ENCODE measurements around the gene GUCY2D.

GUCY2D gene

DNA sequence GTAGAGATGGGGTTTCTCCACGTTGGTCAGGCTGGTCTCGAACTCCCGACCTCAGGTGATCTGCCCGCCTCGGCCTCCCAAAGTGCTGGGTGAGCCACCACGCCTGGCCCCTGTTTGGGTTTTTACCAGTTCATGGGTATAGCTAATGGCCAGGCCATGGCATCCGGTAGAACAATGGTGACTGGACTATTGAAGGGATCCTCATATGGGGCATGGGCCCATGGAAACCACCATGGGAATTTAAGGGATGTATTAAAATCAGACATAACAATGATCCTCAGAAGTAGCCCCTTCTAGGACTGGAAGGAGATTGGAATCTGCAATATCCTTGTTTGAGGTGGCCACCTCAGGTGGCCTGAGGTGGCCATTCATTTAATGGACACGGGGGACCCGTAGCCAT, 17.5 kb upstream of the GUCY2D start:
- no peak for DNase-seq
- H3K4me2 ChIP-seq (ENCODE audit: low read depth, low read length) = no peak overlapping the region
- no peaks in the 10 kb centered on the region for H3K9me2 ChIP-seq (replicated peaks; ENCODE audit: insufficient read depth, low read length)
- no peaks in the 10 kb centered on the region for H3K36me3 ChIP-seq (replicated peaks; ENCODE audit: insufficient read depth, low read length)
- H3K27me3 ChIP-seq (replicated peaks; ENCODE audit: insufficient read depth, low read length) = peaks cover 59% of the 10 kb centered on the region
- no peak overlapping the region for H2AFZ ChIP-seq (ENCODE audit: low read length)
- TF ChIP-seq EZH2phosphoT487 (IDR thresholded peaks at IDR 0.05; ENCODE audit: low read length) (no peak), EZH2 (optimal IDR thresholded peaks at IDR 0.05; ENCODE audit: low read depth, low read length) (no peak)
- TF ChIP-seq, protein P1, sequence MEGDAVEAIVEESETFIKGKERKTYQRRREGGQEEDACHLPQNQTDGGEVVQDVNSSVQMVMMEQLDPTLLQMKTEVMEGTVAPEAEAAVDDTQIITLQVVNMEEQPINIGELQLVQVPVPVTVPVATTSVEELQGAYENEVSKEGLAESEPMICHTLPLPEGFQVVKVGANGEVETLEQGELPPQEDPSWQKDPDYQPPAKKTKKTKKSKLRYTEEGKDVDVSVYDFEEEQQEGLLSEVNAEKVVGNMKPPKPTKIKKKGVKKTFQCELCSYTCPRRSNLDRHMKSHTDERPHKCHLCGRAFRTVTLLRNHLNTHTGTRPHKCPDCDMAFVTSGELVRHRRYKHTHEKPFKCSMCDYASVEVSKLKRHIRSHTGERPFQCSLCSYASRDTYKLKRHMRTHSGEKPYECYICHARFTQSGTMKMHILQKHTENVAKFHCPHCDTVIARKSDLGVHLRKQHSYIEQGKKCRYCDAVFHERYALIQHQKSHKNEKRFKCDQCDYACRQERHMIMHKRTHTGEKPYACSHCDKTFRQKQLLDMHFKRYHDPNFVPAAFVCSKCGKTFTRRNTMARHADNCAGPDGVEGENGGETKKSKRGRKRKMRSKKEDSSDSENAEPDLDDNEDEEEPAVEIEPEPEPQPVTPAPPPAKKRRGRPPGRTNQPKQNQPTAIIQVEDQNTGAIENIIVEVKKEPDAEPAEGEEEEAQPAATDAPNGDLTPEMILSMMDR (IDR thresholded peaks at IDR 0.05; ENCODE audit: low read length) = no peak
- H3K27ac ChIP-seq (ENCODE audit: low read length) = no peak overlapping the region
- peaks cover 12% of the 10 kb centered on the region for H3F3A ChIP-seq (ENCODE audit: insufficient read depth, low read length)
- H3K4me1 ChIP-seq (ENCODE audit: low read length) = peaks cover 5% of the 10 kb centered on the region; the same call in 1 of the 2 replicates
- no peaks in the 10 kb centered on the region for H3K79me2 ChIP-seq (ENCODE audit: low read length)
- no peaks in the 10 kb centered on the region for H4K20me1 ChIP-seq (ENCODE audit: insufficient read depth, low read length)
- H3K9ac ChIP-seq (ENCODE audit: low read length) = no peak overlapping the region
- H3K4me3 ChIP-seq (ENCODE audit: low read length) = no peak overlapping the region
- no peaks in the 10 kb centered on the region for H3K9me3 ChIP-seq (replicated peaks; ENCODE audit: insufficient read depth, low read length)

DNA sequence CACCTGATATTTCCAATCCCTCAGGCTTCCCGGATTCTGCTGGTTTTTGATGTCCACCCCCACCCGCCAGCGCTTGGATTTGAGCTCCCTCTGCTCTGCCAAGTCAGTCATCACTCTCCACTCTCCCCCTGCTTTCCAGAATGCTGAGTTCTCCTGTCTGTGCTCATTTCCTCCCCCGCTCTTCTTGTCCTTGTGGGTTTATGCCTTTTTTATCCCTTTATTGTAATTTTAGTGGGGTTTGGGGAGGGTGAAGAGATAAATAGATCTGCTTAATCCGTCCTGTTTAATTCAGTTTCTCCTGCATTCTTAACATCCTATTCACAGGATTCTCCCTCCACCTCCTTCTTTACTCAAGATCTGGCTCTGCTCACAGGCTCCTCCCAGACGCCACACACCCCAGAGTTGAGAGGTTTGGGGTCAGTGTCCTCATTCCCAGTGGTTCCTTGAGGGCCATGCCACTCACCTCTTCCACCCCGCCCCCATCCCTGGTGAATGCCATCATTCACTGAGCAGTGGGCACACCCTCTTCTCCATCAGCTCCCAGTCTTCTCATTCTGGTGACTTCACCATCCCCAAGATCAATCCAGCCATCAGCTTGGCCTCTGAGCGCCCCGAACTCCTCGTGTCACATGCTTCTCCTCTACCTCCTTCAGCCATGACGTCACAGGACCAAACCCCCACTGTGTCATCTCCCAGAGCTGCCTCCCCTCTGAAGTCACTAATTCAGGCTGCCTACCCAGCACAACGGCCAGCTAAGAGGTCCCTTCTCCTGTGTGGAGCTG, 15.1 kb upstream of the GUCY2D start:
- no peak for DNase-seq
- Histone ChIP-seq H4K20me1 (ENCODE audit: insufficient read depth, low read length) (no peaks in the 10 kb centered on the region), H3K4me1 (ENCODE audit: low read length) (peaks cover 5% of the 10 kb centered on the region; the same call in 1 of the 2 replicates), H3K4me3 (ENCODE audit: low read length) (no peak overlapping the region), H3K4me2 (ENCODE audit: low read depth, low read length) (no peak overlapping the region), H3K27ac (ENCODE audit: low read length) (no peak overlapping the region), H2AFZ (ENCODE audit: low read length) (no peak overlapping the region), H3K9me3 (replicated peaks; ENCODE audit: insufficient read depth, low read length) (no peaks in the 10 kb centered on the region), H3K27me3 (replicated peaks; ENCODE audit: insufficient read depth, low read length) (peaks cover 40% of the 10 kb centered on the region), H3K9ac (ENCODE audit: low read length) (no peak overlapping the region), H3K36me3 (replicated peaks; ENCODE audit: insufficient read depth, low read length) (no peaks in the 10 kb centered on the region), H3F3A (ENCODE audit: insufficient read depth, low read length) (peaks cover 14% of the 10 kb centered on the region), H3K9me2 (replicated peaks; ENCODE audit: insufficient read depth, low read length) (no peaks in the 10 kb centered on the region), H3K79me2 (ENCODE audit: low read length) (no peaks in the 10 kb centered on the region)
- TF ChIP-seq, protein P1 (IDR thresholded peaks at IDR 0.05; ENCODE audit: low read length) = no peak
- TF ChIP-seq EZH2 (optimal IDR thresholded peaks at IDR 0.05; ENCODE audit: low read depth, low read length) (no peak), EZH2phosphoT487 (IDR thresholded peaks at IDR 0.05; ENCODE audit: low read length) (no peak)

GRCh38 chr17:7988750-7989178, 13.7 kb upstream of the GUCY2D start:
- Histone ChIP-seq H3K79me2 (ENCODE audit: low read length) (no peaks in the 10 kb centered on the region), H3K9me3 (replicated peaks; ENCODE audit: insufficient read depth, low read length) (no peaks in the 10 kb centered on the region), H4K20me1 (ENCODE audit: insufficient read depth, low read length) (no peaks in the 10 kb centered on the region), H3K27ac (ENCODE audit: low read length) (no peak overlapping the region), H3K9me2 (replicated peaks; ENCODE audit: insufficient read depth, low read length) (no peaks in the 10 kb centered on the region), H2AFZ (ENCODE audit: low read length) (no peak overlapping the region), H3K36me3 (replicated peaks; ENCODE audit: insufficient read depth, low read length) (no peaks in the 10 kb centered on the region), H3K4me3 (ENCODE audit: low read length) (no peak overlapping the region), H3F3A (ENCODE audit: insufficient read depth, low read length) (peaks cover 14% of the 10 kb centered on the region), H3K9ac (ENCODE audit: low read length) (no peak overlapping the region), H3K4me2 (ENCODE audit: low read depth, low read length) (no peak overlapping the region), H3K4me1 (ENCODE audit: low read length) (peaks cover 5% of the 10 kb centered on the region; the same call in 1 of the 2 replicates), H3K27me3 (replicated peaks; ENCODE audit: insufficient read depth, low read length) (peaks cover 33% of the 10 kb centered on the region)
- peak; percentile 88 for DNase-seq
- no peak for TF ChIP-seq EZH2phosphoT487 (IDR thresholded peaks at IDR 0.05; ENCODE audit: low read length)
- TF ChIP-seq, protein P1 (IDR thresholded peaks at IDR 0.05; ENCODE audit: low read length) = peak; percentile 61
